Neural cell (in vitro differentiated cells): ENCODE results near the gene MDFIC.

Experiments used
- EP300 ChIP-seq: fragments of 450-650 bp; conservative IDR thresholded peaks from 2 replicates; pipeline ENCODE4 v1.6.1; 2014; ENCODE audit warnings: antibody characterized with exemption, mild to moderate bottlenecking, moderate library complexity; ENCODE audit not compliant: poor library complexity, severe bottlenecking
- TF ChIP-seq, protein P1 (sequence below): fragments of 450-650 bp; IDR thresholded peaks from 2 replicates; pipeline ENCODE4 v1.5.1; 2014; ENCODE audit warnings: antibody characterized with exemption, mild to moderate bottlenecking, moderate library complexity; ENCODE audit not compliant: poor library complexity, severe bottlenecking
- TF ChIP-seq, protein P2 (sequence below): IDR thresholded peaks from 2 replicates; pipeline ENCODE4 v1.6.1; 2012; ENCODE audit warnings: borderline replicate concordance

DNA sequence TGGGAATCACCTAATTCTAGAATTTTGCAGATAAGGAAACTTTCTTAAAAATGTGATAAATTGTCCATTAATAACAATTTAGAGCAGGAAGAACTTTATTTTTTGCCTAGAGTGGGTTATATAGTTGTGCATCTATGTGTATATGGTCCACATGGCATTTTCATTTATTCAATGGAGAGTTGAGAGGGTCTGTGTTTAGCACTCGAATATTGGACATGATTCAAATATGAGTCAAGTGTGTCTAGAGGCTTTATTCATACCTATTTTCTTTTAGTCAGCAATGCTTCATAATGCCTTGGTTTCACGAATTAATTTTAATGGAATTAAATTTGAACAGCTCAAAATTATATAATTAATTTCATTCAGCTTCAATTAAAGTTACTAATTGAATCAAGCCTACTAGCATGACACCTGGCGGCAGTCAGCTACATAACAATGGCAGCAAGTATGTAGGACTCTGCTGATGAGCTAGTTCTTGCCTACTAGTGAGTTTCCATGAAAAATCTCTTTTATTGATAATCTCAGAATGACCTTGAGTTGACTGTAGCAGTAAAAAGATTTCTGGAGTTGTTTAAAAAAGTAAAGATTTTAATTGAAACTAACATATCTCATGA, 17.7 kb downstream of the MDFIC start:
- TF ChIP-seq, protein P1, sequence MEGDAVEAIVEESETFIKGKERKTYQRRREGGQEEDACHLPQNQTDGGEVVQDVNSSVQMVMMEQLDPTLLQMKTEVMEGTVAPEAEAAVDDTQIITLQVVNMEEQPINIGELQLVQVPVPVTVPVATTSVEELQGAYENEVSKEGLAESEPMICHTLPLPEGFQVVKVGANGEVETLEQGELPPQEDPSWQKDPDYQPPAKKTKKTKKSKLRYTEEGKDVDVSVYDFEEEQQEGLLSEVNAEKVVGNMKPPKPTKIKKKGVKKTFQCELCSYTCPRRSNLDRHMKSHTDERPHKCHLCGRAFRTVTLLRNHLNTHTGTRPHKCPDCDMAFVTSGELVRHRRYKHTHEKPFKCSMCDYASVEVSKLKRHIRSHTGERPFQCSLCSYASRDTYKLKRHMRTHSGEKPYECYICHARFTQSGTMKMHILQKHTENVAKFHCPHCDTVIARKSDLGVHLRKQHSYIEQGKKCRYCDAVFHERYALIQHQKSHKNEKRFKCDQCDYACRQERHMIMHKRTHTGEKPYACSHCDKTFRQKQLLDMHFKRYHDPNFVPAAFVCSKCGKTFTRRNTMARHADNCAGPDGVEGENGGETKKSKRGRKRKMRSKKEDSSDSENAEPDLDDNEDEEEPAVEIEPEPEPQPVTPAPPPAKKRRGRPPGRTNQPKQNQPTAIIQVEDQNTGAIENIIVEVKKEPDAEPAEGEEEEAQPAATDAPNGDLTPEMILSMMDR: no peak
- TF ChIP-seq, protein P2, sequence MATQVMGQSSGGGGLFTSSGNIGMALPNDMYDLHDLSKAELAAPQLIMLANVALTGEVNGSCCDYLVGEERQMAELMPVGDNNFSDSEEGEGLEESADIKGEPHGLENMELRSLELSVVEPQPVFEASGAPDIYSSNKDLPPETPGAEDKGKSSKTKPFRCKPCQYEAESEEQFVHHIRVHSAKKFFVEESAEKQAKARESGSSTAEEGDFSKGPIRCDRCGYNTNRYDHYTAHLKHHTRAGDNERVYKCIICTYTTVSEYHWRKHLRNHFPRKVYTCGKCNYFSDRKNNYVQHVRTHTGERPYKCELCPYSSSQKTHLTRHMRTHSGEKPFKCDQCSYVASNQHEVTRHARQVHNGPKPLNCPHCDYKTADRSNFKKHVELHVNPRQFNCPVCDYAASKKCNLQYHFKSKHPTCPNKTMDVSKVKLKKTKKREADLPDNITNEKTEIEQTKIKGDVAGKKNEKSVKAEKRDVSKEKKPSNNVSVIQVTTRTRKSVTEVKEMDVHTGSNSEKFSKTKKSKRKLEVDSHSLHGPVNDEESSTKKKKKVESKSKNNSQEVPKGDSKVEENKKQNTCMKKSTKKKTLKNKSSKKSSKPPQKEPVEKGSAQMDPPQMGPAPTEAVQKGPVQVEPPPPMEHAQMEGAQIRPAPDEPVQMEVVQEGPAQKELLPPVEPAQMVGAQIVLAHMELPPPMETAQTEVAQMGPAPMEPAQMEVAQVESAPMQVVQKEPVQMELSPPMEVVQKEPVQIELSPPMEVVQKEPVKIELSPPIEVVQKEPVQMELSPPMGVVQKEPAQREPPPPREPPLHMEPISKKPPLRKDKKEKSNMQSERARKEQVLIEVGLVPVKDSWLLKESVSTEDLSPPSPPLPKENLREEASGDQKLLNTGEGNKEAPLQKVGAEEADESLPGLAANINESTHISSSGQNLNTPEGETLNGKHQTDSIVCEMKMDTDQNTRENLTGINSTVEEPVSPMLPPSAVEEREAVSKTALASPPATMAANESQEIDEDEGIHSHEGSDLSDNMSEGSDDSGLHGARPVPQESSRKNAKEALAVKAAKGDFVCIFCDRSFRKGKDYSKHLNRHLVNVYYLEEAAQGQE: no peak
- no peak for TF ChIP-seq EP300
